ENCODE results near the gene C6orf58.

DNA sequence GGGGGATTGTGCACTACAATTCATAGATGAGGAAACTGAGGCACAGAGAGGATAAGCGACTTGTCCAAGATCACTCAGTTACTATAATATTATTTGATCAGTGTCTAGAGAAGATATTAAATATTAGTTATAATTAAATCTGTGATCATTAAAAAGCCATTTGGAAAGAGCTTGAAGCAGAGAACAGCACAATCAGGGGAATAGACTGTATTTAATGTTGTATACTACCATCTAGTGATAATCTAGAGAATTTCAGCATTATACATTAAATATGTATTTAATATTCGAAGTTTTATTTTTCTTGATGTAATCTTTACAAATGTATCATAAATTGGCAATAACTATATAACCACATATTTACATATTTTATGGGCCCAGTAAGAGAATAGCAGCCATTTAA lies 37.7 kb upstream of the C6orf58 start:
- TF ChIP-seq, protein P1, sequence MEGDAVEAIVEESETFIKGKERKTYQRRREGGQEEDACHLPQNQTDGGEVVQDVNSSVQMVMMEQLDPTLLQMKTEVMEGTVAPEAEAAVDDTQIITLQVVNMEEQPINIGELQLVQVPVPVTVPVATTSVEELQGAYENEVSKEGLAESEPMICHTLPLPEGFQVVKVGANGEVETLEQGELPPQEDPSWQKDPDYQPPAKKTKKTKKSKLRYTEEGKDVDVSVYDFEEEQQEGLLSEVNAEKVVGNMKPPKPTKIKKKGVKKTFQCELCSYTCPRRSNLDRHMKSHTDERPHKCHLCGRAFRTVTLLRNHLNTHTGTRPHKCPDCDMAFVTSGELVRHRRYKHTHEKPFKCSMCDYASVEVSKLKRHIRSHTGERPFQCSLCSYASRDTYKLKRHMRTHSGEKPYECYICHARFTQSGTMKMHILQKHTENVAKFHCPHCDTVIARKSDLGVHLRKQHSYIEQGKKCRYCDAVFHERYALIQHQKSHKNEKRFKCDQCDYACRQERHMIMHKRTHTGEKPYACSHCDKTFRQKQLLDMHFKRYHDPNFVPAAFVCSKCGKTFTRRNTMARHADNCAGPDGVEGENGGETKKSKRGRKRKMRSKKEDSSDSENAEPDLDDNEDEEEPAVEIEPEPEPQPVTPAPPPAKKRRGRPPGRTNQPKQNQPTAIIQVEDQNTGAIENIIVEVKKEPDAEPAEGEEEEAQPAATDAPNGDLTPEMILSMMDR (IDR thresholded peaks at IDR 0.05): peak in 2 of 3 donors; percentile 13 to 34
- no peak for TF ChIP-seq POLR2A (IDR thresholded peaks at IDR 0.05)

Measured in ovary (tissue), 3 donors.